ENCODE data around the gene AP3S2.

The AP3S2 gene

GRCh38 chr15:89826671-89827655 lies 66.8 kb downstream of the AP3S2 start:
- DNase-seq, result no peak
- H3K4me1 Mint-ChIP-seq (ENCODE audit: low read depth), result no peaks in the 10 kb centered on the region
- peaks cover 14% of the 10 kb centered on the region for H3K27me3 Mint-ChIP-seq
- H3K9me3 Mint-ChIP-seq, result no peaks in the 10 kb centered on the region
- peaks cover 4% of the 10 kb centered on the region for H3K36me3 Mint-ChIP-seq (ENCODE audit: low read depth)
- no peak overlapping the region for H3K27ac Mint-ChIP-seq
- no peak overlapping the region for H3K4me3 Mint-ChIP-seq

- Mint-ChIP-seq H3K36me3 (ENCODE audit: low read depth) (no peaks in the 10 kb centered on the region), H3K27me3 (peaks cover 27% of the 10 kb centered on the region), H3K4me3 (no peak overlapping the region), H3K4me1 (ENCODE audit: low read depth) (no peaks in the 10 kb centered on the region), H3K9me3 (no peaks in the 10 kb centered on the region), H3K27ac (no peak overlapping the region)
- DNase-seq, result no peak
These were observed 68.4 kb downstream of the AP3S2 start for GRCh38 chr15:89825271-89825940.

DNA sequence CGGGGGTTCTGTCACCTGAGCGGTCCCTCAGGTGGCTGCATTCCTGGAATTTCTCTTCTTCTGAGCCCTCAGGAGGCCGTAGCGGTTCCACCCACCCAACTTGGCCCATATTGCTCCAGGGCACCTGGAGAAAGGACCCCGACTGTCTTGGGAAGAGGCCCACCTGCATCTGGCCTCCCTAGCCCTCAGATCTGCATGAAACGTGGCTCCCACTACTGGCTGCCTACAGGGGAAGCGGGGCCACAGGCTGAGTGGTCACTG lies 69.3 kb downstream of the AP3S2 start:
- H3K4me1 Mint-ChIP-seq (ENCODE audit: low read depth), result no peaks in the 10 kb centered on the region
- no peak overlapping the region for H3K4me3 Mint-ChIP-seq
- H3K9me3 Mint-ChIP-seq, result no peaks in the 10 kb centered on the region
- peaks cover 27% of the 10 kb centered on the region for H3K27me3 Mint-ChIP-seq
- DNase-seq, result no peak
- H3K36me3 Mint-ChIP-seq (ENCODE audit: low read depth), result no peaks in the 10 kb centered on the region
- no peak overlapping the region for H3K27ac Mint-ChIP-seq

DNA sequence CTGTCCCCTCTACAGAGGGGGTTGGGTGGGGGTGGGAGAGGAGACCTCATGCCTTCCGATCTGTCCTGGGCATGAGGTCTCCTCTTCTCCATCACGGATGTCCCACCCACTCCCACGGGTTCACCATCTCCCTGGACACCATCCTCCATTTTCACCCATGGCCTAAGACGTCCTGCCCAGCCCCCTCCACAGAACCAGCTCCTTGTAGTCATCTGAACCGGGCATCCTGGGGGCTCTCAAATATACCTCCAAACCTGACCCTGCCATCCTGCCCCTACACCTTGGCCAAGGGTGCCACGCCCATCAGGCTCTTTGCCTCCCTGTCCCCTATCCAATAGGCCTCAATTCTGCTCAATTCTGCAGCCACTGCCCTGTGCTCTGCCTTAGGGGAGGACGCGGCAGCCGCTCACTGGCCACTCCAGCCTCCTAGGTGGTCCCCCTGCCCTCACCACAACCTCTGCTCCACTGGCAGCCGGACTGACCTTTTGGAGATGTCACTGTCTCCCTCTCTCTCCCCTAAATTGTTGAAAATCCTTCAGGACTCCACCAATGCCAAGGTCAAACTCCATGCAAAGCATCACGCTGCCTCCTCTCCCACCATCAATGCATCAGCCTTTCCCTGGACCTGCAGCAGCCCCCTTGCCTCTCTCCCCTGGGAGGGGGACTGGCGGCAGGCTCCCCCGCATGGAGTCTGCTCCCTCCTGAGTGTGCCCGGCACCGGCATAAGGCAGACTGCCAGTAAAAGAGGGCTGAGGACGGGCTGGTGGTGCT lies 69.8 kb downstream of the AP3S2 start:
- H3K27me3 Mint-ChIP-seq, result peaks cover 30% of the 10 kb centered on the region
- no peaks in the 10 kb centered on the region for H3K4me1 Mint-ChIP-seq (ENCODE audit: low read depth)
- H3K9me3 Mint-ChIP-seq, result no peaks in the 10 kb centered on the region
- no peak overlapping the region for H3K4me3 Mint-ChIP-seq
- no peak overlapping the region for H3K27ac Mint-ChIP-seq
- no peaks in the 10 kb centered on the region for H3K36me3 Mint-ChIP-seq (ENCODE audit: low read depth)
- no peak for DNase-seq

DNA sequence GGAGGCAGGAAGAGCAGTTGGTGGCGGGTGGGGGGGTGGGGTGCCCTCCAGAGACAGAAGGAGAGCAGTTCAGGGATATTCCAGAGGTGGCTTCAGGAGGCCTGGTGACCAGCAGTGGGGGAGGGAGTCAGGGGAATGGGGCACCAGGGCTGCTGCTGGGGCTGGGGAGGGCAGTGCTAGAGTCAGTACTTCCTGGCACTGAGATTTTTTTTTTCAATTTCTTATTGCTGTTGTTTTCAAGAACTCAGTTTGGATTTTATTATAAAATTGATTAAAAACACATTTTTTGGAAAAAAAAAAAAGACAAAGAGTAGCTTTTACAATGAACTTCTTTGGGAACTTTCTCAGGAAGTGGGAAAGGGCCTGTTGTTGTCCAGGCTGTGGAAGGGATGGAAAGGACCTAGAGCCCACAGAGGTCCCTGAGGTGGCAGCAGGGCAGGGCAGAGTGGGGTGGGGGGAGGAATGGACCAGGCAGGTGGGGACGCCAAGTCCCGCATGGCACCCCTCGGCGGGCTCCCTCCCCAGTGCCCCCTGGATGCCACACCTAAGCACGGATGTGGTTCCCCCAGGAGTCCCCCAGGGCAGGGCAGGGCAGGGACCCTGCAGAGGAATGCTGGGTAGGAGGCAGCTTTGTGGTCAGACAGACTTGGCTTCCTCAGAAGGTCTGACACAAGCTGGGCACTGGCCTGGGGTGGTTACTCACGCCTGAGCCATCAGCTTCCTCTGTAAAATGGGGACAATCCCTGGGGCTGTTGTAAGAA lies 70.7 kb downstream of the AP3S2 start:
- peaks cover 33% of the 10 kb centered on the region for H3K27me3 Mint-ChIP-seq
- DNase-seq, result no peak
- no peak overlapping the region for H3K27ac Mint-ChIP-seq
- H3K4me3 Mint-ChIP-seq, result no peak overlapping the region
- H3K4me1 Mint-ChIP-seq (ENCODE audit: low read depth), result no peaks in the 10 kb centered on the region
- H3K36me3 Mint-ChIP-seq (ENCODE audit: low read depth), result no peaks in the 10 kb centered on the region
- no peaks in the 10 kb centered on the region for H3K9me3 Mint-ChIP-seq

DNA sequence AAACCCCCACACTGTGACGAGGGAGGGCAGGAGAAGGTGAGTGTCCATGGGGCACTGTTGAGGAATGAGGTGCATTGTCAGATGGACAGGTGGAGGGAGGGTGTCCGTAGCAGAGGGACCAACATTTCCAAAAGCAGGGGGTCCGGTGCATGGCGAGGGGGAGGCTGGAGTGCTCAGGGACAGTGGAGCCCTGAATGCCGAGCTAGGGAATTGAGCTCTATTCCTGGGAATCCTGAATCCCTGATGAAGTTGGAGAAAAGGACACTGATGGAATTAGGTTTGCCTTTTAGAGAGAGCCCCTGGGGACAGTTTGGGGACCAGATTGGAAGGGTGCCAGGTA lies 71.2 kb downstream of the AP3S2 start:
- Mint-ChIP-seq H3K4me3 (no peak overlapping the region), H3K9me3 (no peaks in the 10 kb centered on the region), H3K27me3 (peaks cover 36% of the 10 kb centered on the region), H3K36me3 (ENCODE audit: low read depth) (no peaks in the 10 kb centered on the region), H3K4me1 (ENCODE audit: low read depth) (no peaks in the 10 kb centered on the region), H3K27ac (no peak overlapping the region)
- no peak for DNase-seq

DNA sequence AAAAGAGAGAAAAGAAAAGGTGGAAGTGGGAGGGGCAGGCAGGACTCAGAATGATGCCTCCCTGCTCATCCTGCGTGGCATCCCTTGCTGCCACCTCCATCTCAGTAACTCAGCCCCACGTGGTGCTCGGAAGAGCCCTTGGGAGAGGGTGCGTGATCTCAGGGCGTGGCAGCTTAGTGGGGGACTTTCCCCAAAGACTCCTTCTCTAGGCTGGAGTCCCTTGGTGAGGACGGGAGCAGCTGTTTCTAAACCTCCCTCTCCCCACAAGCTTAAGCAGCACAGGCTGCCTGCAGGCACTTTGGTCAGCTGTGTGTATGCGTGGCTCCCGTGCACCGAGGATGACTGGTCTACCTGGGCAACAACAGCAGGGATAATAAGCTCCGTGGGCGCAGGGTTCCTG lies 71.8 kb downstream of the AP3S2 start:
- H3K27me3 Mint-ChIP-seq, result peaks cover 40% of the 10 kb centered on the region
- DNase-seq, result no peak
- H3K9me3 Mint-ChIP-seq, result no peaks in the 10 kb centered on the region
- H3K4me3 Mint-ChIP-seq, result no peak overlapping the region
- H3K27ac Mint-ChIP-seq, result no peak overlapping the region
- no peaks in the 10 kb centered on the region for H3K4me1 Mint-ChIP-seq (ENCODE audit: low read depth)
- H3K36me3 Mint-ChIP-seq (ENCODE audit: low read depth), result no peaks in the 10 kb centered on the region

- no peak overlapping the region for H3K27ac Mint-ChIP-seq
- no peaks in the 10 kb centered on the region for H3K4me1 Mint-ChIP-seq (ENCODE audit: low read depth)
- no peak overlapping the region for H3K4me3 Mint-ChIP-seq
- no peaks in the 10 kb centered on the region for H3K36me3 Mint-ChIP-seq (ENCODE audit: low read depth)
- H3K9me3 Mint-ChIP-seq, result no peaks in the 10 kb centered on the region
- peaks cover 49% of the 10 kb centered on the region for H3K27me3 Mint-ChIP-seq
- no peak for DNase-seq
These were observed 72.9 kb downstream of the AP3S2 start for GRCh38 chr15:89820666-89821611.

- Mint-ChIP-seq H3K36me3 (ENCODE audit: low read depth) (no peaks in the 10 kb centered on the region), H3K27ac (no peak overlapping the region), H3K9me3 (no peaks in the 10 kb centered on the region), H3K4me3 (no peak overlapping the region), H3K4me1 (ENCODE audit: low read depth) (peaks cover 7% of the 10 kb centered on the region), H3K27me3 (peaks cover 64% of the 10 kb centered on the region)
- no peak for DNase-seq
These were observed 75.5 kb downstream of the AP3S2 start for GRCh38 chr15:89818287-89818686.

GRCh38 chr15:89817701-89818280 lies 76.0 kb downstream of the AP3S2 start:
- Mint-ChIP-seq H3K27ac (no peak overlapping the region), H3K9me3 (no peaks in the 10 kb centered on the region), H3K36me3 (ENCODE audit: low read depth) (no peaks in the 10 kb centered on the region), H3K4me1 (ENCODE audit: low read depth) (peaks cover 7% of the 10 kb centered on the region), H3K4me3 (no peak overlapping the region), H3K27me3 (peaks cover 68% of the 10 kb centered on the region)
- no peak for DNase-seq

DNA sequence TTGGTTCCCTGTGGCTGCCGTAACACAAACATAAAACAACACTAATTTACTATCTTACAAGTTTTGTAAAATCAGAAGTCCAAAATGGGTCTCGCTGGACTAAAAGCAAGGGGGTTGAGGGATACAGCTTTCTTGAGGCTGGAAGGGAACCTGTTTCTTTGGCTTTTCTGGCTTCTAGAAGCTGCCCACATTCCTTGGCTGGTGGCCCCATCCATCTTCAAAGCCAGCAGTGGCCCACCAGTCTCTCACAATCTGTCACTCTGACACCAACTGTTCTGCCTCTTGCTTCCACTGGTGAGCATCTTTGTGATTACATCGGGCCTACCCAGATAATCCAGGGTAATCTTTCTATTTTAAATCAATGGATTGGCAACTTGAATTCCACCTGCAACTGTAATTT lies 78.0 kb downstream of the AP3S2 start:
- peaks cover 9% of the 10 kb centered on the region for H3K4me1 Mint-ChIP-seq (ENCODE audit: low read depth)
- no peaks in the 10 kb centered on the region for H3K36me3 Mint-ChIP-seq (ENCODE audit: low read depth)
- H3K27me3 Mint-ChIP-seq, result peaks cover 63% of the 10 kb centered on the region
- DNase-seq, result no peak
- H3K27ac Mint-ChIP-seq, result no peak overlapping the region
- peak overlapping the region; percentile 66 for H3K4me3 Mint-ChIP-seq
- H3K9me3 Mint-ChIP-seq, result no peaks in the 10 kb centered on the region

DNA sequence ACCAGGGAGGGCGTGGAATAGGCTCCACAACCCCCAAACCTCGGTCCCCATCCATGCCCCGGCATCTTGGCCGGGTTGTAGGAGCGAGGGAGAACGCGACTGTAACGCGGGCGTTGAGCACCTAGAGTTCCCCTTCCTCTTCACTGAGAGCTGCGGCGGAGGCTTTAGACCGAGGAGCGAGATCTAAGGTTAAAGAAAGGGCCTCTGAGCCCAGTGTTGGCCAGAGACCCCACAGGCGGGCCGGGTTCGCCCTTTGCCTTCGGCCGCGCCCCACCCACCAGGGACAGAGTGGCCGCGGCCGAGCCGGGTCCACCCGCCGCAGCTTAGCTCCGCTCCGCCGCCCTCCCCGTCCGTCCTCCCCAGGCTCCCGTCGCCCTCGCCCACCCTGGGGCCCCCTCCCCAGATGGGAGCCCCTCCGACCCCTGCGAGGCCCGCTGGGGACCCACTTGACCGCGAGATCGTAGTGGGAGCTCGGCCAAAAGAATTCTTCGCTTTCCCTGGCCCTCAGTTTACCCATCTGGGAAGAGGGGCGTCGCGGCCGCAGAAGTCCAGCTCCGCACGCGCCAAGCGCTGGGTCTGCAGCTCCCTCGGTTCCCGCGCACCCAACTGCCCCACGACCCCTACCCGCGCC lies 79.6 kb downstream of the AP3S2 start:
- Mint-ChIP-seq H3K4me3 (peak overlapping the region; percentile 35), H3K27me3 (peaks cover 57% of the 10 kb centered on the region), H3K4me1 (ENCODE audit: low read depth) (peaks cover 9% of the 10 kb centered on the region), H3K9me3 (no peaks in the 10 kb centered on the region), H3K27ac (no peak overlapping the region), H3K36me3 (ENCODE audit: low read depth) (no peaks in the 10 kb centered on the region)
- DNase-seq, result peak; percentile 37

Measured in activated T-cell treated with anti-CD3 and anti-CD28 coated beads, Interleukin-2, amount 50 U/mL, for 24 hours (primary cell).